K562 (cell line): ENCODE data around the gene HCFC1R1. TPM values are rescaled to one million over a fixed set of nuclear protein-coding genes. Genes with fewer than 3 reads are reported as not detected.

Experiments used
- BCL6 ChIP-seq: fragments of 250-450 bp; sonication (Bioruptor Pico); IDR thresholded peaks from 2 replicates; pipeline ENCODE4 v1.4.0; 2020
- BRF1 ChIP-seq: IDR thresholded peaks from 3 replicates; pipeline ENCODE4 v1.6.1; 2011; ENCODE audit warnings: borderline replicate concordance, mild to moderate bottlenecking; ENCODE audit not compliant: insufficient read length; ENCODE audit errors: extremely low read depth
- CEBPB ChIP-seq: fragments of 450-650 bp; IDR thresholded peaks from 2 replicates; pipeline ENCODE4 v1.6.1; 2016; ENCODE audit warnings: missing genetic modification characterization, missing compliant biosample characterization
- GATAD2A ChIP-seq: fragments of 450-650 bp; IDR thresholded peaks from 2 replicates; pipeline ENCODE4 v1.6.1; 2017
- HDAC8 ChIP-seq: fragments of 450-650 bp; IDR thresholded peaks from 2 replicates; pipeline ENCODE4 v1.6.1; 2016; ENCODE audit warnings: mild to moderate bottlenecking, missing genetic modification characterization, moderate library complexity, missing compliant biosample characterization
- IRF2 ChIP-seq: sonication (generic); formaldehyde crosslinking; IDR thresholded peaks from 2 replicates; pipeline ENCODE4 v1.8.1; 2022; ENCODE audit warnings: mild to moderate bottlenecking, missing genetic modification reagents
- NFYB ChIP-seq: IDR thresholded peaks from 2 replicates; pipeline ENCODE4 v1.6.1; 2011; ENCODE audit warnings: mild to moderate bottlenecking, moderate library complexity; ENCODE audit not compliant: insufficient read length; ENCODE audit errors: extremely low read depth
- PHB ChIP-seq: fragments of 250-450 bp; sonication (Bioruptor Pico); IDR thresholded peaks from 2 replicates; pipeline ENCODE4 v1.5.0; 2021
- TAF9B ChIP-seq: fragments of 450-650 bp; IDR thresholded peaks from 2 replicates; pipeline ENCODE4 v1.6.1; 2018; ENCODE audit warnings: mild to moderate bottlenecking; ENCODE audit not compliant: partially characterized antibody
- TCF7 ChIP-seq: sonication (generic); IDR thresholded peaks from 2 replicates; pipeline ENCODE4 v1.6.1; 2016; ENCODE audit warnings: antibody characterized with exemption, borderline replicate concordance
- TEAD2 ChIP-seq: fragments of 450-650 bp; IDR thresholded peaks from 2 replicates; pipeline ENCODE4 v1.6.1; 2016; ENCODE audit warnings: missing genetic modification characterization, control low read depth, missing compliant biosample characterization
- XRCC4 ChIP-seq: IDR thresholded peaks from one replicate; pipeline ENCODE4 v1.6.1; 2011; ENCODE audit not compliant: insufficient read depth, insufficient read length; ENCODE audit errors: extremely low read depth
- ZNF133 ChIP-seq: fragments of 250-450 bp; sonication (Bioruptor Pico); IDR thresholded peaks from 2 replicates; pipeline ENCODE4 v1.4.0; 2020; ENCODE audit warnings: mild to moderate bottlenecking
- ZNF311 ChIP-seq: fragments of 250-450 bp; sonication (Bioruptor Pico); IDR thresholded peaks from 2 replicates; pipeline ENCODE4 v1.4.0; 2020; ENCODE audit warnings: mild to moderate bottlenecking, moderate library complexity
- ZNF347 ChIP-seq: fragments of 450-650 bp; formaldehyde crosslinking; IDR thresholded peaks from 2 replicates; pipeline ENCODE4 v1.4.0; 2020; ENCODE audit warnings: low read depth, mild to moderate bottlenecking, moderate library complexity
- ZNF668 ChIP-seq: fragments of 250-450 bp; sonication (Bioruptor Pico); IDR thresholded peaks from 2 replicates; pipeline ENCODE4 v1.8.0; 2022; ENCODE audit warnings: mild to moderate bottlenecking, inconsistent platforms
- polyA plus RNA-seq, 8 experiments: library from polyadenylated mRNA; depleted of rRNA in 4 of 8; stranded (reverse) in 5 of 8; unstranded in 3 of 8; fragments of >200 nt; fragmentation: Nextera tagmentation in 2 of 8; fragmentation: Illumina TruSeq in 1 of 8; extraction: Ambion mirVana in 2 of 8; extraction: Trizol in 1 of 8; gene quantifications; 2 replicates each; pipeline versions ENCODE4 v1.2.1 to v1.2.3, GENCODE V29; 2011 to 2014; ENCODE audit warnings: inconsistent platforms in 1 of 8, missing spikeins in 1 of 8
- total RNA-seq, 7 experiments: library from RNA; depleted of rRNA in 6 of 7; stranded (reverse); fragments of >200 nt in 6 of 7; fragmentation: Illumina TruSeq in 2 of 7; extraction: Trizol in 2 of 7; gene quantifications; 2 replicates each; pipeline versions ENCODE4 v1.2.1 to v1.2.3, GENCODE V29; 2011 to 2021; ENCODE audit warnings: low replicate concordance in 1 of 7
- TF ChIP-seq, protein P1 (sequence below): fragments of 450-650 bp; IDR thresholded peaks from 2 replicates; pipeline ENCODE4 v1.6.1; 2016; ENCODE audit warnings: mild to moderate bottlenecking
- TF ChIP-seq, protein P2 (sequence below): fragments of 250-450 bp; sonication (Bioruptor Pico); IDR thresholded peaks from 2 replicates; pipeline ENCODE4 v1.8.0; 2022; ENCODE audit warnings: moderate library complexity, mild to moderate bottlenecking, inconsistent platforms

The HCFC1R1 gene
- total and polyA plus RNA-seq, 9 of the 15 experiments (the other 6 are each of a cell fraction or from before 2014, with no cell fraction given): 2.2 to 29.0 (median 11.2) TPM

GRCh38 chr16:2980227-2981176, 43.2 kb downstream of the HCFC1R1 start, which contains the start of gene PKMYT1 (continued):
- TF ChIP-seq TCF7 (no peak), ZNF347 (CRISPR knock-in tag) (no peak), IRF2 (CRISPR knock-in tag) (no peak), NFYB (no peak), HDAC8 (tag) (no peak; the same call in 1 of the 2 replicates), TAF9B (no peak), TEAD2 (no peak), GATAD2A (no peak), XRCC4 (no peak), ZNF668 (CRISPR knock-in tag) (no peak), BRF1 (no peak), BCL6 (no peak), ZNF133 (CRISPR knock-in tag) (no peak), PHB (no peak), CEBPB (tag) (no peak), ZNF311 (no peak)
- TF ChIP-seq, protein P1, sequence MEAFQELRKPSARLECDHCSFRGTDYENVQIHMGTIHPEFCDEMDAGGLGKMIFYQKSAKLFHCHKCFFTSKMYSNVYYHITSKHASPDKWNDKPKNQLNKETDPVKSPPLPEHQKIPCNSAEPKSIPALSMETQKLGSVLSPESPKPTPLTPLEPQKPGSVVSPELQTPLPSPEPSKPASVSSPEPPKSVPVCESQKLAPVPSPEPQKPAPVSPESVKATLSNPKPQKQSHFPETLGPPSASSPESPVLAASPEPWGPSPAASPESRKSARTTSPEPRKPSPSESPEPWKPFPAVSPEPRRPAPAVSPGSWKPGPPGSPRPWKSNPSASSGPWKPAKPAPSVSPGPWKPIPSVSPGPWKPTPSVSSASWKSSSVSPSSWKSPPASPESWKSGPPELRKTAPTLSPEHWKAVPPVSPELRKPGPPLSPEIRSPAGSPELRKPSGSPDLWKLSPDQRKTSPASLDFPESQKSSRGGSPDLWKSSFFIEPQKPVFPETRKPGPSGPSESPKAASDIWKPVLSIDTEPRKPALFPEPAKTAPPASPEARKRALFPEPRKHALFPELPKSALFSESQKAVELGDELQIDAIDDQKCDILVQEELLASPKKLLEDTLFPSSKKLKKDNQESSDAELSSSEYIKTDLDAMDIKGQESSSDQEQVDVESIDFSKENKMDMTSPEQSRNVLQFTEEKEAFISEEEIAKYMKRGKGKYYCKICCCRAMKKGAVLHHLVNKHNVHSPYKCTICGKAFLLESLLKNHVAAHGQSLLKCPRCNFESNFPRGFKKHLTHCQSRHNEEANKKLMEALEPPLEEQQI: no peak
- TF ChIP-seq, protein P2, sequence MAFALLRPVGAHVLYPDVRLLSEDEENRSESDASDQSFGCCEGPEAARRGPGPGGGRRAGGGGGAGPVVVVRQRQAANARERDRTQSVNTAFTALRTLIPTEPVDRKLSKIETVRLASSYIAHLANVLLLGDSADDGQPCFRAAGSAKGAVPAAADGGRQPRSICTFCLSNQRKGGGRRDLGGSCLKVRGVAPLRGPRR (CRISPR knock-in tag): no peak
